RWPE1 (cell line): ENCODE measurements around the gene CFAP161.
A peak's percentile ranks its signal among the peaks of the same experiment; 100 is the strongest.

Source experiments
- CTCF ChIA-PET: fragments of 350-600 bp; sonication (Branson Sonifier 250); formaldehyde crosslinking; extraction: SDS; loops from one replicate; lab custom pipeline; 2021; lab: Yijun Ruan, JAX
- POLR2A ChIA-PET: fragments of 400-600 bp; formaldehyde crosslinking; extraction: SDS; loops from one replicate; lab custom pipeline; 2020; ENCODE audit warnings: antibody characterized with exemption; ENCODE audit not compliant: low non-redundant PET; lab: Yijun Ruan, JAX
- DNase-seq: peaks from one replicate; pipeline ENCODE4 v3.0.0; 2012; ENCODE audit warnings: low spot score
- H3K27ac ChIP-seq: fragments of 450-650 bp; 2 replicates; pipeline ENCODE4 v1.5.1; 2017
- CTCF ChIP-seq: fragments of 450-650 bp; conservative IDR thresholded peaks from 2 replicates; pipeline ENCODE4 v1.5.1; 2017; ENCODE audit warnings: low read depth, mild to moderate bottlenecking

The CFAP161 gene

GRCh38 chr15:81111510-81112470, 22.3 kb upstream of the CFAP161 start:
- ChIA-PET POLR2A (no interaction called here), CTCF (interaction anchor here (0.6 to 1.5 kb wide), 3 partner anchors 57 to 738 kb away, joined by 3 to 12 read pairs (median 3); no protein-coding TSS in a partner anchor)
- peak; percentile 67 for DNase-seq
- H3K27ac ChIP-seq = peak overlapping the region; percentile 93
- TF ChIP-seq CTCF = no peak

- no peak for TF ChIP-seq CTCF
- ChIA-PET CTCF (no interaction called here), POLR2A (no interaction called here)
- H3K27ac ChIP-seq = no peak overlapping the region; the same call in 1 of the 2 replicates
- DNase-seq = no peak
Observed at GRCh38 chr15:81113204-81113657, 20.8 kb upstream of the CFAP161 start.

DNA sequence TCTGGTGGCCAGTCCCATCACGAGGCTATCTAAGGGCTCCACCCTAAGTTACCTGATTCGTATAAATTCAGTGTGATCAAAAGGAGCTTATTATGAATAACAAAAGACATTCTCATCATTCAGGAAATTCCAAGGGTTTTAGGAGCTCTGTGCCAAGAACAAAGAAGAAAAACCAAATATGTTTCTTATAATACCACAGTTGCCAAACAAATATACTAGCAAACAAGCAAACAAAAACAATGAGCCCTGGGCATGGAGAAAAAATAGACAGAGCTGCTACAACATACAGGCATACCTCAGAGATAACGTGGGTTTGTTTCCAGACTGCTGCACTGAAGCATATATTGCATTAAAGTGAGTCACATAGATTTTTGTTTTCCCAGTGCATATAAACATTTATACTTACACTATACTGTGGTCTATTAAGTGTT, 20.2 kb upstream of the CFAP161 start:
- CTCF ChIA-PET = no interaction called here
- no peak overlapping the region; the same call in 1 of the 2 replicates for H3K27ac ChIP-seq
- DNase-seq = no peak
- TF ChIP-seq CTCF = no peak
- POLR2A ChIA-PET = interaction anchor here (0.5 kb wide), 1 partner anchor 23 kb away, joined by 3 read pairs; no protein-coding TSS in a partner anchor

GRCh38 chr15:81115054-81115939, 18.8 kb upstream of the CFAP161 start:
- TF ChIP-seq CTCF = no peak
- DNase-seq = no peak
- no peak overlapping the region for H3K27ac ChIP-seq
- CTCF ChIA-PET = interaction anchor here (0.6 to 2.7 kb wide), 2 partner anchors 151 to 1129 kb away, joined by 5 to 16 read pairs; no protein-coding TSS in a partner anchor
- POLR2A ChIA-PET = no interaction called here

- POLR2A ChIA-PET = no interaction called here
- CTCF ChIA-PET = interaction anchor here (0.6 to 2.7 kb wide), 4 partner anchors 9 to 287 kb away, joined by 4 to 16 read pairs (median 4); no protein-coding TSS in a partner anchor
- TF ChIP-seq CTCF = no peak
- H3K27ac ChIP-seq = no peak overlapping the region
- DNase-seq = no peak
Observed at GRCh38 chr15:81117136-81117535, 16.9 kb upstream of the CFAP161 start.
